AG04450 (cell line): ENCODE measurements around the gene ZC3H18. TPM values are rescaled to one million over a fixed set of nuclear protein-coding genes. Genes with fewer than 3 reads are reported as not detected.

Experiments
- CTCF ChIA-PET: fragments of 300-600, 350-600 bp; formaldehyde crosslinking; extraction: SDS; loops from one replicate; lab custom pipeline; 2022; ENCODE audit warnings: antibody characterized with exemption, inconsistent platforms; lab: Charles Lee
- POLR2A ChIA-PET: fragments of 350-600 bp; formaldehyde crosslinking; extraction: SDS; loops from one replicate; lab custom pipeline; 2021; ENCODE audit warnings: antibody characterized with exemption, inconsistent platforms; lab: Yijun Ruan, JAX
- DNase-seq: peaks from one replicate; pipeline ENCODE4 v3.0.0-alpha.2; 2011; ENCODE audit warnings: low read depth, low spot score
- H3K27ac ChIP-seq: one replicate; pipeline ENCODE4 v1.5.1; 2012; ENCODE audit warnings: low read depth, low read length, control low read depth
- H3K27me3 ChIP-seq: one replicate; pipeline ENCODE4 v1.6.0; 2012; ENCODE audit warnings: low read length; ENCODE audit not compliant: control insufficient read depth, insufficient read depth
- H3K4me3 ChIP-seq: 2 replicates; pipeline ENCODE4 v1.5.1; 2011; ENCODE audit warnings: mild to moderate bottlenecking, low read depth, low read length, control low read depth
- H3K9me3 ChIP-seq: 2 replicates; pipeline ENCODE4 v1.5.1; 2012; ENCODE audit warnings: low read length; ENCODE audit not compliant: control insufficient read depth, insufficient read depth
- CTCF ChIP-seq: IDR thresholded peaks from 2 replicates; pipeline ENCODE4 v1.5.1; 2011; ENCODE audit warnings: low read depth, low read length, control low read depth, inconsistent platforms
- polyA plus RNA-seq: library from polyadenylated mRNA; depleted of rRNA; stranded (reverse); fragments of >200 nt; gene quantifications from 2 replicates; pipeline ENCODE4 v1.2.3, GENCODE V29; 2011

The ZC3H18 gene
- polyA plus RNA-seq, 1 experiment = 10.1 TPM

GRCh38 chr16:88578446-88579313 is 8.5 kb downstream of the ZC3H18 start:
- Histone ChIP-seq H3K27me3 (no peaks in the 10 kb centered on the region), H3K27ac (no peak overlapping the region), H3K9me3 (no peaks in the 10 kb centered on the region), H3K4me3 (no peak overlapping the region)
- ChIA-PET POLR2A (interaction anchor here (0.6 kb wide), 1 partner anchor 9 kb away, joined by 5 read pairs; the partner anchor contains the start of gene ZC3H18), CTCF (no interaction called here)
- no peak for DNase-seq
- no peak for TF ChIP-seq CTCF

- Histone ChIP-seq H3K4me3 (no peak overlapping the region), H3K27ac (no peak overlapping the region), H3K27me3 (no peaks in the 10 kb centered on the region), H3K9me3 (no peaks in the 10 kb centered on the region)
- TF ChIP-seq CTCF = no peak
- POLR2A ChIA-PET = no interaction called here
- CTCF ChIA-PET = no interaction called here
- no peak for DNase-seq
These were observed 10.2 kb downstream of the ZC3H18 start for GRCh38 chr16:88580371-88580770.

- no peaks in the 10 kb centered on the region for H3K27me3 ChIP-seq
- no peak for DNase-seq
- no peak overlapping the region for H3K27ac ChIP-seq
- no peak overlapping the region for H3K4me3 ChIP-seq
- H3K9me3 ChIP-seq = no peaks in the 10 kb centered on the region
- CTCF ChIA-PET = no interaction called here
- POLR2A ChIA-PET = no interaction called here
- TF ChIP-seq CTCF = no peak
These were observed 10.8 kb downstream of the ZC3H18 start for GRCh38 chr16:88581033-88581432.

GRCh38 chr16:88582912-88583575 is 12.8 kb downstream of the ZC3H18 start:
- no peak for DNase-seq
- Histone ChIP-seq H3K4me3 (no peak overlapping the region), H3K9me3 (no peaks in the 10 kb centered on the region), H3K27ac (no peak overlapping the region), H3K27me3 (no peaks in the 10 kb centered on the region)
- ChIA-PET POLR2A (interaction anchor here (0.9 kb wide), 1 partner anchor 13 kb away, joined by 4 read pairs; no protein-coding TSS in a partner anchor), CTCF (no interaction called here)
- TF ChIP-seq CTCF = no peak

- Histone ChIP-seq H3K27me3 (no peaks in the 10 kb centered on the region), H3K27ac (no peak overlapping the region), H3K9me3 (no peaks in the 10 kb centered on the region), H3K4me3 (no peak overlapping the region)
- no peak for DNase-seq
- ChIA-PET POLR2A (no interaction called here), CTCF (no interaction called here)
- TF ChIP-seq CTCF = no peak
These were observed 14.5 kb downstream of the ZC3H18 start for GRCh38 chr16:88584676-88585075.
